H9 (cell line): Measurements from ENCODE around the gene UST. TPM values are rescaled to one million over a fixed set of nuclear protein-coding genes. Genes with fewer than 3 reads are reported as not detected.

Source experiments
- DNase-seq: peaks from one replicate; pipeline ENCODE4 v3.0.0-alpha.2; 2017
- H2AFZ ChIP-seq: one replicate; pipeline ENCODE4 v1.6.1; 2013; ENCODE audit warnings: mild to moderate bottlenecking, low read length, control low read depth, moderate library complexity
- H2AK5ac ChIP-seq: 2 replicates; pipeline ENCODE4 v1.6.1; 2013; ENCODE audit warnings: low read length, control low read depth, mixed read lengths; ENCODE audit not compliant: insufficient read length
- H2BK120ac ChIP-seq: one replicate; pipeline ENCODE4 v1.6.1; 2013; ENCODE audit warnings: low read depth, mild to moderate bottlenecking, low read length, control low read depth, inconsistent platforms; ENCODE audit not compliant: poor library complexity, severe bottlenecking
- H2BK12ac ChIP-seq: 2 replicates; pipeline ENCODE4 v1.6.1; 2013; ENCODE audit warnings: low read length, control low read depth, mixed read lengths, low read depth; ENCODE audit not compliant: insufficient read length
- H2BK15ac ChIP-seq: 2 replicates; pipeline ENCODE4 v1.6.1; 2013; ENCODE audit warnings: low read depth, low read length, control low read depth
- H2BK20ac ChIP-seq: one replicate; pipeline ENCODE4 v1.6.1; 2013; ENCODE audit warnings: low read depth, mild to moderate bottlenecking, low read length, control low read depth, inconsistent platforms; ENCODE audit not compliant: poor library complexity, severe bottlenecking
- H2BK5ac ChIP-seq: 2 replicates; pipeline ENCODE4 v1.6.1; 2013; ENCODE audit warnings: low read length, control low read depth, mixed read lengths; ENCODE audit not compliant: insufficient read length
- H3K14ac ChIP-seq: 2 replicates; pipeline ENCODE4 v1.6.1; 2013; ENCODE audit warnings: low read length, control low read depth; ENCODE audit not compliant: insufficient read depth
- H3K18ac ChIP-seq: 2 replicates; pipeline ENCODE4 v1.6.1; 2013; ENCODE audit warnings: low read depth, mild to moderate bottlenecking, mixed read lengths, low read length, control low read depth; ENCODE audit not compliant: insufficient read length
- H3K23ac ChIP-seq: 2 replicates; pipeline ENCODE4 v1.6.1; 2013; ENCODE audit warnings: low read length, control low read depth, mixed read lengths, low read depth; ENCODE audit not compliant: insufficient read length
- H3K23me2 ChIP-seq: 2 replicates; pipeline ENCODE4 v1.6.1; 2013; ENCODE audit warnings: low read depth, mild to moderate bottlenecking, mixed read lengths, low read length, control low read depth; ENCODE audit not compliant: insufficient read length, poor library complexity, severe bottlenecking
- H3K27ac ChIP-seq: 2 replicates; pipeline ENCODE4 v1.5.1; 2013; ENCODE audit warnings: low read length, control low read depth, mixed read lengths, low read depth; ENCODE audit not compliant: insufficient read length
- H3K27me3 ChIP-seq: 2 replicates; pipeline ENCODE4 v1.6.1; 2013; ENCODE audit warnings: low read length, control low read depth, inconsistent platforms; ENCODE audit not compliant: insufficient read depth
- H3K4ac ChIP-seq: 2 replicates; pipeline ENCODE4 v1.6.1; 2013; ENCODE audit warnings: low read depth, mild to moderate bottlenecking, control low read depth, inconsistent platforms, low read length, moderate library complexity
- H3K4me1 ChIP-seq: 2 replicates; pipeline ENCODE4 v1.6.1; 2013; ENCODE audit warnings: low read length, control low read depth, inconsistent platforms; ENCODE audit not compliant: insufficient read depth
- H3K4me2 ChIP-seq: 2 replicates; pipeline ENCODE4 v1.6.1; 2013; ENCODE audit warnings: low read length, control low read depth, mixed read lengths; ENCODE audit not compliant: insufficient read length, insufficient read depth
- H3K56ac ChIP-seq: 2 replicates; pipeline ENCODE4 v1.6.1; 2013; ENCODE audit warnings: low read depth, mild to moderate bottlenecking, mixed read lengths, low read length, control low read depth; ENCODE audit not compliant: insufficient read length
- H3K79me1 ChIP-seq: 2 replicates; pipeline ENCODE4 v1.6.1; 2013; ENCODE audit warnings: low read depth, mild to moderate bottlenecking, moderate library complexity, low read length, control low read depth, inconsistent platforms; ENCODE audit not compliant: insufficient read depth, poor library complexity, severe bottlenecking
- H3K79me2 ChIP-seq: 2 replicates; pipeline ENCODE4 v1.6.1; 2013; ENCODE audit warnings: low read length, control low read depth, inconsistent platforms; ENCODE audit not compliant: insufficient read depth
- H3K9ac ChIP-seq: 2 replicates; pipeline ENCODE4 v1.6.1; 2013; ENCODE audit warnings: low read length, control low read depth, mixed read lengths; ENCODE audit not compliant: insufficient read length; ENCODE audit errors: extremely low read depth
- H3K9me3 ChIP-seq: one replicate; pipeline ENCODE4 v1.6.1; 2013; ENCODE audit warnings: low read depth, low read length, inconsistent platforms; ENCODE audit not compliant: control insufficient read depth
- H3T11ph ChIP-seq: one replicate; pipeline ENCODE4 v1.6.1; 2013; ENCODE audit warnings: mild to moderate bottlenecking, low read length, control low read depth, inconsistent platforms
- H4K20me1 ChIP-seq: one replicate; pipeline ENCODE4 v1.6.1; 2013; ENCODE audit not compliant: control insufficient read depth, insufficient read length, insufficient read depth
- H4K5ac ChIP-seq: 2 replicates; pipeline ENCODE4 v1.6.1; 2013; ENCODE audit warnings: low read depth, mild to moderate bottlenecking, mixed read lengths, low read length, control low read depth; ENCODE audit not compliant: insufficient read length
- H4K8ac ChIP-seq: replicated peaks from 2 replicates; pipeline ENCODE4 v1.6.1; 2013; ENCODE audit warnings: low read length, control low read depth, mixed read lengths, low read depth; ENCODE audit not compliant: insufficient read length
- H4K91ac ChIP-seq: 2 replicates; pipeline ENCODE4 v1.6.1; 2013; ENCODE audit warnings: low read depth, mild to moderate bottlenecking, moderate library complexity, mixed read lengths, low read length, control low read depth; ENCODE audit not compliant: insufficient read length
- H3K27ac Mint-ChIP-seq, 3 experiments: 2 replicates in 2 of 3; 3 replicates in 1 of 3; pipeline ENCODE4 v1.8.0; 2020 to 2021; ENCODE audit warnings: mixed read lengths in 3 of 3, mild to moderate bottlenecking in 1 of 3, moderate library complexity in 1 of 3
- H3K27me3 Mint-ChIP-seq: 2 replicates; pipeline ENCODE4 v1.8.0; 2021; ENCODE audit warnings: low read depth, mild to moderate bottlenecking, moderate library complexity, mixed read lengths
- H3K36me3 Mint-ChIP-seq, 3 experiments: 2 replicates in 2 of 3; 3 replicates in 1 of 3; pipeline ENCODE4 v1.8.0; 2020 to 2021; ENCODE audit warnings: low read depth in 3 of 3, mixed read lengths in 3 of 3; ENCODE audit not compliant: insufficient read depth in 1 of 3
- H3K4me1 Mint-ChIP-seq, 2 experiments: 2 replicates each; pipeline ENCODE4 v1.8.0; 2020; ENCODE audit warnings: mixed read lengths in 2 of 2
- H3K4me3 Mint-ChIP-seq, 2 experiments: 2 replicates in 1 of 2; 3 replicates in 1 of 2; pipeline ENCODE4 v1.8.0; 2020 to 2021; ENCODE audit warnings: mild to moderate bottlenecking in 2 of 2, mixed read lengths in 2 of 2, moderate library complexity in 1 of 2
- H3K9me3 Mint-ChIP-seq, 2 experiments: 2 replicates in 1 of 2; 3 replicates in 1 of 2; pipeline ENCODE4 v1.8.0; 2020; ENCODE audit warnings: mild to moderate bottlenecking in 2 of 2, mixed read lengths in 2 of 2, moderate library complexity in 1 of 2
- WGBS: extraction: QIAGEN DNeasy Blood & Tissue Kit; methylation state at CpG from one replicate; pipeline ENCODE4 v1.1.7; 2013; ENCODE audit warnings: missing lambda C conversion rate, low lambda C conversion rate, mixed read lengths; ENCODE audit not compliant: insufficient read length; ENCODE audit errors: extremely low coverage; 5-methylcytosine and 5-hydroxymethylcytosine counted together
- total RNA-seq: library from RNA; stranded (reverse); gene quantifications from 2 replicates; pipeline ENCODE4 v1.2.1, GENCODE V29; 2021
- TF ChIP-seq, protein P1 (sequence below): fragments of 200-600 bp; sonication (generic); conservative IDR thresholded peaks from 3 replicates; pipeline ENCODE4 v1.8.0; 2021; ENCODE audit warnings: antibody characterized with exemption, mild to moderate bottlenecking

The UST gene
- total RNA-seq, 1 experiment from 2014 or later: 14.4 TPM

DNA sequence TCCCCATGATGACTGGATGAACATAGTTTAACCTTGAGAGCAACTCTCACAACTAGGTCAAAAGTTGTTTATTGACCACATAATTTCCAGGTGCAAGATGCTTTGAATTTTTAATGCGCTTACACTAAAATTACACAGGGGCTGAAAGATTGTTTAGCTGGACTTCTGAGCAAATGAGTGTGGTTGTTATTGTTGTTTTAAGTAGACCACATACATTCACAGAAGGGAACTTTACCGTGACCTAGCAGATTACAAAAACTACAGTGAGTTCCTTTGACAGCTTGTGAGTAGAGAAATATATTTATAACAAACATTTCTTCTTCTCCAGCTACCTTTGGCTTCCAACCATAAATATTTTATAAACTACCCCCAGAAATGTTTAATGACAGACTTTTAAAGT lies 178.9 kb downstream of the UST start:
- Histone ChIP-seq H3K9ac (no peak overlapping the region), H4K20me1 (peaks cover 3% of the 10 kb centered on the region), H3K18ac (no peak overlapping the region), H3K14ac (no peak overlapping the region), H2BK12ac (no peak overlapping the region), H3K79me2 (no peaks in the 10 kb centered on the region), H3K23me2 (no peaks in the 10 kb centered on the region), H3K23ac (no peak overlapping the region), H2AK5ac (no peak overlapping the region), H2BK120ac (no peak overlapping the region), H3K4me2 (no peak overlapping the region), H4K8ac (no peak overlapping the region), H3K79me1 (peaks cover 5% of the 10 kb centered on the region), H4K5ac (no peak overlapping the region), H2BK20ac (no peak overlapping the region), H2BK15ac (no peak overlapping the region), H3K4ac (no peak overlapping the region), H2BK5ac (no peak overlapping the region), H3K27ac (no peak overlapping the region), H3K27me3 (no peaks in the 10 kb centered on the region), H4K91ac (no peak overlapping the region), H3K56ac (no peak overlapping the region), H3K9me3 (no peaks in the 10 kb centered on the region), H3K4me1 (peaks cover 10% of the 10 kb centered on the region), H2AFZ (no peak overlapping the region), H3T11ph (no peak overlapping the region)
- WGBS: no CpG with 5 or more reads among the region's 2 CpGs
- TF ChIP-seq, protein P1, sequence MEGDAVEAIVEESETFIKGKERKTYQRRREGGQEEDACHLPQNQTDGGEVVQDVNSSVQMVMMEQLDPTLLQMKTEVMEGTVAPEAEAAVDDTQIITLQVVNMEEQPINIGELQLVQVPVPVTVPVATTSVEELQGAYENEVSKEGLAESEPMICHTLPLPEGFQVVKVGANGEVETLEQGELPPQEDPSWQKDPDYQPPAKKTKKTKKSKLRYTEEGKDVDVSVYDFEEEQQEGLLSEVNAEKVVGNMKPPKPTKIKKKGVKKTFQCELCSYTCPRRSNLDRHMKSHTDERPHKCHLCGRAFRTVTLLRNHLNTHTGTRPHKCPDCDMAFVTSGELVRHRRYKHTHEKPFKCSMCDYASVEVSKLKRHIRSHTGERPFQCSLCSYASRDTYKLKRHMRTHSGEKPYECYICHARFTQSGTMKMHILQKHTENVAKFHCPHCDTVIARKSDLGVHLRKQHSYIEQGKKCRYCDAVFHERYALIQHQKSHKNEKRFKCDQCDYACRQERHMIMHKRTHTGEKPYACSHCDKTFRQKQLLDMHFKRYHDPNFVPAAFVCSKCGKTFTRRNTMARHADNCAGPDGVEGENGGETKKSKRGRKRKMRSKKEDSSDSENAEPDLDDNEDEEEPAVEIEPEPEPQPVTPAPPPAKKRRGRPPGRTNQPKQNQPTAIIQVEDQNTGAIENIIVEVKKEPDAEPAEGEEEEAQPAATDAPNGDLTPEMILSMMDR: no peak
- H3K4me3 Mint-ChIP-seq: no peak overlapping the region
- DNase-seq: no peak
- H3K27ac Mint-ChIP-seq: no peak overlapping the region; a peak in 2 of 7 replicates
- H3K36me3 Mint-ChIP-seq: peaks cover 0 to 2% (median 0%) of the 10 kb centered on the region in 3 experiments; a peak in 2 of 7 replicates
- H3K27me3 Mint-ChIP-seq: no peaks in the 10 kb centered on the region
- H3K9me3 Mint-ChIP-seq: no peaks in the 10 kb centered on the region
- peaks cover 42 to 43% of the 10 kb centered on the region in 2 experiments for H3K4me1 Mint-ChIP-seq
